Measurements from ENCODE around the gene NEAT1.

The NEAT1 gene

GRCh38 chr11:65478388-65479183 lies 56.0 kb downstream of the NEAT1 start:
- no peak overlapping the region for H3K4me3 ChIP-seq (ENCODE audit: low read depth, low read length)

- no peak overlapping the region for H3K4me3 ChIP-seq (ENCODE audit: low read depth, low read length)
These were observed 56.9 kb downstream of the NEAT1 start for GRCh38 chr11:65479184-65480145.

- H3K4me3 ChIP-seq (ENCODE audit: low read depth, low read length): no peak overlapping the region
These were observed 59.8 kb downstream of the NEAT1 start for GRCh38 chr11:65482306-65482850.

- no peak overlapping the region for H3K4me3 ChIP-seq (ENCODE audit: low read depth, low read length)
These were observed 63.3 kb downstream of the NEAT1 start for GRCh38 chr11:65485920-65486219.

- H3K4me3 ChIP-seq (ENCODE audit: low read depth, low read length): no peak overlapping the region
These were observed 64.2 kb downstream of the NEAT1 start for GRCh38 chr11:65486570-65487466.

GRCh38 chr11:65487467-65488272 lies 65.1 kb downstream of the NEAT1 start:
- H3K4me3 ChIP-seq (ENCODE audit: low read depth, low read length): no peak overlapping the region

GRCh38 chr11:65488273-65489034 lies 65.9 kb downstream of the NEAT1 start:
- H3K4me3 ChIP-seq (ENCODE audit: low read depth, low read length): no peak overlapping the region

GRCh38 chr11:65489035-65489705 lies 66.6 kb downstream of the NEAT1 start:
- no peak overlapping the region for H3K4me3 ChIP-seq (ENCODE audit: low read depth, low read length)

GRCh38 chr11:65489706-65490320 lies 67.2 kb downstream of the NEAT1 start:
- H3K4me3 ChIP-seq (ENCODE audit: low read depth, low read length): no peak overlapping the region

GRCh38 chr11:65491163-65491465 lies 68.5 kb downstream of the NEAT1 start:
- no peak overlapping the region for H3K4me3 ChIP-seq (ENCODE audit: low read depth, low read length)

GRCh38 chr11:65491614-65492386 lies 69.2 kb downstream of the NEAT1 start:
- H3K4me3 ChIP-seq (ENCODE audit: low read depth, low read length): no peak overlapping the region

GRCh38 chr11:65492387-65492636 lies 69.7 kb downstream of the NEAT1 start:
- no peak overlapping the region for H3K4me3 ChIP-seq (ENCODE audit: low read depth, low read length)

- H3K4me3 ChIP-seq (ENCODE audit: low read depth, low read length): no peak overlapping the region
These were observed 70.2 kb downstream of the NEAT1 start for GRCh38 chr11:65492637-65493366.

- no peak overlapping the region for H3K4me3 ChIP-seq (ENCODE audit: low read depth, low read length)
These were observed 71.0 kb downstream of the NEAT1 start for GRCh38 chr11:65493367-65494176.

Measured in iPS-11a (cell line).